ENCODE results near the gene SH3TC1. TPM values are rescaled to one million over a fixed set of nuclear protein-coding genes. Genes with fewer than 3 reads are reported as not detected.

SH3TC1 gene
- total and polyA plus RNA-seq, 2 donors from 2014 or later: 43.1 to 127 TPM

DNA sequence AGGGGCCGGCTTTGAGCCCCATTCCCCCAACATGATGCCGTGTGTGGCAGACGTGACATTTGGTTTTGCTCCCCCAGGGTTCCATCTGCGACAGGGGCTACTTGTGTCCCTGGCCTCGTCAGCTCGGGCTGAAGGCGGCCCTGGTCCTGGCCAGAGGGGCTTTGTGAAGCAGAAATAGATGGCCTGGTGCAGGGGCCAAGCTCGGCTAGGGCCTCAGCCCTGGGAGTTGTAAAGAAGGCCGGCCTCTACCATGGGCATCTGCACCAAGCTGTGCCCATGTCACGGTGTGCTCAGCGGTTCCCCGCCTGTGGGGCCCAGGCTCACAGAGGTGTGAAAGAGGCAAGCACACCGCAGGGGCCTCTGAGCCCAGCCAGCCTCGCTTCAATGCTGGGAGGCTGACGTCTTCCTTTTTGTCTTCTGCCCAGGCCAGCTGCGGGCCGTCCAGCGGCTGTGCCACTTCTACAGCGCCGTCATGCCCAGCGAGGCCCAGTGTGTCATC is 32.5 kb downstream of the SH3TC1 start:
- no peak overlapping the region for H3K4me3 ChIP-seq (ENCODE audit: low read length in 3 of 3)
- no peaks in the 10 kb centered on the region for H3K27me3 ChIP-seq (ENCODE audit: control insufficient read depth, insufficient read depth, low read length)
- FAIRE-seq: no peak
- intact Hi-C loops (cut with DNase I): no loop called here
- H3K9ac ChIP-seq (ENCODE audit: low read length in 3 of 3): no peak overlapping the region
- peaks cover 0 to 2% (median 0%) of the 10 kb centered on the region in 3 donors for H3K9me3 ChIP-seq (ENCODE audit: control insufficient read depth in 2 of 3, insufficient read depth in 1 of 3, low read length in 3 of 3)
- peaks cover 9 to 44% (median 28%) of the 10 kb centered on the region in 3 donors for H3K36me3 ChIP-seq (ENCODE audit: control insufficient read depth in 2 of 3, insufficient read depth in 3 of 3, low read length in 3 of 3)
- DNase-seq: peak in 1 of 5 donors; percentile 71
- TF ChIP-seq, protein P1, sequence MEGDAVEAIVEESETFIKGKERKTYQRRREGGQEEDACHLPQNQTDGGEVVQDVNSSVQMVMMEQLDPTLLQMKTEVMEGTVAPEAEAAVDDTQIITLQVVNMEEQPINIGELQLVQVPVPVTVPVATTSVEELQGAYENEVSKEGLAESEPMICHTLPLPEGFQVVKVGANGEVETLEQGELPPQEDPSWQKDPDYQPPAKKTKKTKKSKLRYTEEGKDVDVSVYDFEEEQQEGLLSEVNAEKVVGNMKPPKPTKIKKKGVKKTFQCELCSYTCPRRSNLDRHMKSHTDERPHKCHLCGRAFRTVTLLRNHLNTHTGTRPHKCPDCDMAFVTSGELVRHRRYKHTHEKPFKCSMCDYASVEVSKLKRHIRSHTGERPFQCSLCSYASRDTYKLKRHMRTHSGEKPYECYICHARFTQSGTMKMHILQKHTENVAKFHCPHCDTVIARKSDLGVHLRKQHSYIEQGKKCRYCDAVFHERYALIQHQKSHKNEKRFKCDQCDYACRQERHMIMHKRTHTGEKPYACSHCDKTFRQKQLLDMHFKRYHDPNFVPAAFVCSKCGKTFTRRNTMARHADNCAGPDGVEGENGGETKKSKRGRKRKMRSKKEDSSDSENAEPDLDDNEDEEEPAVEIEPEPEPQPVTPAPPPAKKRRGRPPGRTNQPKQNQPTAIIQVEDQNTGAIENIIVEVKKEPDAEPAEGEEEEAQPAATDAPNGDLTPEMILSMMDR (IDR thresholded peaks at IDR 0.05; ENCODE audit: borderline replicate concordance, extremely low read depth, insufficient read depth): no peak
- no peak overlapping the region for H3K27ac ChIP-seq (ENCODE audit: low read depth in 2 of 2, low read length in 2 of 2)
- H3K4me1 ChIP-seq (ENCODE audit: control insufficient read depth in 2 of 3, insufficient read depth in 2 of 3, low read depth in 1 of 3, low read length in 3 of 3): peaks cover 0 to 13% (median 0%) of the 10 kb centered on the region in 3 donors

DNA sequence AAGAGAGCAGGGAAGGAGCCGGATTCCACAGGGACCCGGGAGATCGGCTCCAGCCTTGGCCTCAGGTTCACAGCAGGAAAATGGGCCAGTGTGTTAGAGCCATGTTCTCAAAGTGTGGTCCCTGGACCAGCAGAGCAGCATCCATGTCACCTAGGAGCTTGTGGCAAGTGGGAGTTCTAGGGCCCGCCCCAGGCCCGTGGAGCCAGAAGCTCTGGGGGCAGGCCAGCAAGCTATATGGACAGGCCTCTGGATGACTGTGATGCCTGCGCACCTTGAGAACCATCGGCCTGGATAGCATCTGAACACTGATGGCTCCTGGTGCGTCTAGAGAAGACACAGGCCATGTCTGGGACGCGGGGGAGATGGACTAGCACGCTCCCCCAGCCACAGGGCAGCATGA is 33.7 kb downstream of the SH3TC1 start:
- intact Hi-C loops (cut with DNase I): no loop called here
- no peak for FAIRE-seq

DNA sequence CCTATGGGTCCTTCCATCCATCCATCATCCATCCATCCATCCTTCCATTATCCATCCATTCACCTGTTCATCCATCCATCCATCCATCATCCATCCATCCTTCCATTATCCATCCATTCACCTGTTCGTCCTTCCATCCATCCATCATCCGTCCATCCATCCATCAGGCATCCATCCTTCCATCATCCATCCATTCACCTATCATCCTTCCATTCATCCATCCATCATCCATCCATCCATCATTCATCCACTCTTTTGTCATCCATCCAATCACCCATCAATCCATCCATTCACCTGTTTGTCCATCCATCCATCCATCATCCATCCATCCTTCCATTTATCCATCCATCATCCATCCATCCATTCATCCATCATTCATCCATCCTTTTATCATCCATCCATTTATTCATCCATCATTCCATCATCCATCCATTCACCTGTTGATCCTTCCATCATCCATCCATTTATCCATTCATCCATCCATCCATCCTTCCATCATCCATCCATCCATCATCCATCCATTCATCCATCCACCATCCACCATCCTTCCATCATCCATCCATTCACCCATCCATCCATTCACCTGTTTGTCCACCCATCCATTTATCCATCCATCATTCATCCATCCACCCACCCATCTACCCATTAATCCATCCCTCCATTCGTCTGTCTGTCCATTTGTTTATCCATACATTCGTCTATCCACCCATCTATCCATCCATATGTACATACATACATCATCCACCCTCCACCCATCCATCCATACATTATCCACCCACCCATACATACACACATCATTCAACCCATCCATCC is 34.8 kb downstream of the SH3TC1 start:
- H3K9me3 ChIP-seq (ENCODE audit: control insufficient read depth in 2 of 3, insufficient read depth in 1 of 3, low read length in 3 of 3): peaks cover 0 to 2% (median 0%) of the 10 kb centered on the region in 3 donors
- H3K4me3 ChIP-seq (ENCODE audit: low read length in 3 of 3): no peak overlapping the region
- no peak for DNase-seq
- H3K4me1 ChIP-seq (ENCODE audit: control insufficient read depth in 2 of 3, insufficient read depth in 2 of 3, low read depth in 1 of 3, low read length in 3 of 3): peaks cover 0 to under 1% (median 0%) of the 10 kb centered on the region in 3 donors
- H3K27me3 ChIP-seq (ENCODE audit: control insufficient read depth, insufficient read depth, low read length): no peaks in the 10 kb centered on the region
- TF ChIP-seq, protein P1 (IDR thresholded peaks at IDR 0.05; ENCODE audit: borderline replicate concordance, extremely low read depth, insufficient read depth): no peak
- intact Hi-C loops (cut with DNase I): no loop called here
- H3K36me3 ChIP-seq (ENCODE audit: control insufficient read depth in 2 of 3, insufficient read depth in 3 of 3, low read length in 3 of 3): peaks cover 9 to 57% (median 33%) of the 10 kb centered on the region in 3 donors
- H3K9ac ChIP-seq (ENCODE audit: low read length in 3 of 3): no peak overlapping the region
- no peak overlapping the region for H3K27ac ChIP-seq (ENCODE audit: low read depth in 2 of 2, low read length in 2 of 2)
- no peak for FAIRE-seq

More for the DNA sequence above, 33.7 kb downstream of the SH3TC1 start:
- Histone ChIP-seq H3K27ac (ENCODE audit: low read depth in 2 of 2, low read length in 2 of 2) (no peak overlapping the region), H3K36me3 (ENCODE audit: control insufficient read depth in 2 of 3, insufficient read depth in 3 of 3, low read length in 3 of 3) (peaks cover 9 to 54% (median 32%) of the 10 kb centered on the region in 3 donors), H3K4me1 (ENCODE audit: control insufficient read depth in 2 of 3, insufficient read depth in 2 of 3, low read depth in 1 of 3, low read length in 3 of 3) (peaks cover 0 to 11% (median 0%) of the 10 kb centered on the region in 3 donors), H3K27me3 (ENCODE audit: control insufficient read depth, insufficient read depth, low read length) (no peaks in the 10 kb centered on the region), H3K9me3 (ENCODE audit: control insufficient read depth in 2 of 3, insufficient read depth in 1 of 3, low read length in 3 of 3) (peaks cover 0 to 2% (median 0%) of the 10 kb centered on the region in 3 donors), H3K9ac (ENCODE audit: low read length in 3 of 3) (no peak overlapping the region), H3K4me3 (ENCODE audit: low read length in 3 of 3) (no peak overlapping the region)
- TF ChIP-seq, protein P1 (IDR thresholded peaks at IDR 0.05; ENCODE audit: borderline replicate concordance, extremely low read depth, insufficient read depth): no peak
- peak in 1 of 5 donors; percentile 35 for DNase-seq
